ENCODE results near the gene SUPV3L1. TPM values are rescaled to one million over a fixed set of nuclear protein-coding genes. Genes with fewer than 3 reads are reported as not detected.
A peak's percentile ranks its signal among the peaks of the same experiment; 100 is the strongest.

SUPV3L1 gene
- total RNA-seq, 1 experiment from 2014 or later: 37.6 TPM

DNA sequence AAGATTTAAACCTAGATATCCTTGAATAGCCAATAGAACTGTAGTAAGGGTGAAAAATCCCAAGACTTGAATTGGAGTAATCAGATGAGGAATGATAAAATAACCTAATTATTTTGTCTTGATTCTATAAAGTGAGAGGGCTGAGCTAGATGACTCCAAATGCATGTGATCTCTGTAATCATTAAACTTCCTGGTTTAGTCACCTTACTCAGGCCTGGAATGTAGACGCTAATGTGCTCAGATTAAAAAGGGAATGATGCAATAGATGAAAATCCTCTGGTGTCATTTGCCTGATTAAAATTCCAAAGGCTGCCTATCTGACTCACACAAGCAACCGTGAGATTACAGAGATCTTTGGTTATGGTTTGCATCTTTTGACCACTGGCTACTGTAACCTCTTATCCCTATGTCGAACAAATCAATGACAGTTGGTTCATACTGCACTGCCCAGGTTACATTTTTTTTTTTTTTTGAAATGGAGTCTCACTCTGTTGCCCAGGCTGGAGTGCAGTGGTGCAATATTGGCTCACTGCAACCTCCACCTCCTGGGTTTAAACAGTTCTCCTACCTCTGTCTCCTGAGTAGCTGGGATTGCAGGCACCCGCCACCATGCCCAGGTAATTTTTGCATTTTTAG lies 37.2 kb downstream of the SUPV3L1 start:
- Histone ChIP-seq H3K4me2 (ENCODE audit: low read depth, low read length, poor library complexity, severe bottlenecking) (no peak overlapping the region), H3K27me3 (ENCODE audit: low read length) (no peaks in the 10 kb centered on the region), H3K79me2 (ENCODE audit: low read length) (no peaks in the 10 kb centered on the region), H2AFZ (ENCODE audit: low read length) (no peak overlapping the region), H3K36me3 (ENCODE audit: insufficient read depth, low read length) (no peaks in the 10 kb centered on the region), H3K4me3 (ENCODE audit: low read length) (no peak overlapping the region), H3K9me3 (ENCODE audit: low read length) (no peaks in the 10 kb centered on the region), H3K9ac (ENCODE audit: low read length) (no peak overlapping the region), H3K4me1 (ENCODE audit: low read length) (peaks cover 5% of the 10 kb centered on the region; the same call in 1 of the 2 replicates), H4K20me1 (ENCODE audit: insufficient read depth, low read depth, low read length) (no peaks in the 10 kb centered on the region), H3K27ac (ENCODE audit: low read length) (no peak overlapping the region), H3K9me2 (replicated peaks; ENCODE audit: insufficient read depth, low read length) (no peaks in the 10 kb centered on the region)
- DNase-seq: no peak

- Histone ChIP-seq H4K20me1 (ENCODE audit: insufficient read depth, low read depth, low read length) (no peaks in the 10 kb centered on the region), H3K36me3 (ENCODE audit: insufficient read depth, low read length) (no peaks in the 10 kb centered on the region), H3K4me3 (ENCODE audit: low read length) (no peak overlapping the region), H3K79me2 (ENCODE audit: low read length) (no peaks in the 10 kb centered on the region), H3K27ac (ENCODE audit: low read length) (no peak overlapping the region), H3K4me2 (ENCODE audit: low read depth, low read length, poor library complexity, severe bottlenecking) (no peak overlapping the region), H3K9ac (ENCODE audit: low read length) (no peak overlapping the region), H3K9me3 (ENCODE audit: low read length) (no peaks in the 10 kb centered on the region), H3K27me3 (ENCODE audit: low read length) (no peaks in the 10 kb centered on the region), H3K4me1 (ENCODE audit: low read length) (peaks cover 13% of the 10 kb centered on the region), H3K9me2 (replicated peaks; ENCODE audit: insufficient read depth, low read length) (no peaks in the 10 kb centered on the region), H2AFZ (ENCODE audit: low read length) (no peak overlapping the region)
- no peak for DNase-seq
These were observed 38.8 kb downstream of the SUPV3L1 start for GRCh38 chr10:69218831-69219230.

GRCh38 chr10:69220041-69220451 lies 40.0 kb downstream of the SUPV3L1 start, which contains the start of gene HKDC1:
HKDC1 (plus strand) TSS chr10:69220332; CDS start chr10:69220436, 104 bp downstream.
- Histone ChIP-seq H4K20me1 (ENCODE audit: insufficient read depth, low read depth, low read length) (no peaks in the 10 kb centered on the region), H2AFZ (ENCODE audit: low read length) (no peak within 1 kb of the TSS), H3K9me3 (ENCODE audit: low read length) (no peaks in the 10 kb centered on the region), H3K79me2 (ENCODE audit: low read length) (no peaks in the 10 kb centered on the region), H3K9me2 (replicated peaks; ENCODE audit: insufficient read depth, low read length) (no peaks in the 10 kb centered on the region), H3K27me3 (ENCODE audit: low read length) (no peaks in the 10 kb centered on the region), H3K4me3 (ENCODE audit: low read length) (no peak within 1 kb of the TSS), H3K4me1 (ENCODE audit: low read length) (peaks cover 13% of the 10 kb centered on the region), H3K27ac (ENCODE audit: low read length) (no peak within 1 kb of the TSS), H3K36me3 (ENCODE audit: insufficient read depth, low read length) (no peaks in the 10 kb centered on the region), H3K4me2 (ENCODE audit: low read depth, low read length, poor library complexity, severe bottlenecking) (no peak within 1 kb of the TSS), H3K9ac (ENCODE audit: low read length) (no peak within 1 kb of the TSS)
- DNase-seq: no peak

- H3K4me2 ChIP-seq (ENCODE audit: low read depth, low read length, poor library complexity, severe bottlenecking): no peak overlapping the region
- no peaks in the 10 kb centered on the region for H3K9me2 ChIP-seq (replicated peaks; ENCODE audit: insufficient read depth, low read length)
- peaks cover 11% of the 10 kb centered on the region for H3K4me1 ChIP-seq (ENCODE audit: low read length)
- no peaks in the 10 kb centered on the region for H3K27me3 ChIP-seq (ENCODE audit: low read length)
- H3K79me2 ChIP-seq (ENCODE audit: low read length): no peaks in the 10 kb centered on the region
- no peaks in the 10 kb centered on the region for H3K9me3 ChIP-seq (ENCODE audit: low read length)
- no peak overlapping the region for H3K27ac ChIP-seq (ENCODE audit: low read length)
- no peak overlapping the region for H2AFZ ChIP-seq (ENCODE audit: low read length)
- no peak overlapping the region for H3K9ac ChIP-seq (ENCODE audit: low read length)
- no peaks in the 10 kb centered on the region for H4K20me1 ChIP-seq (ENCODE audit: insufficient read depth, low read depth, low read length)
- no peaks in the 10 kb centered on the region for H3K36me3 ChIP-seq (ENCODE audit: insufficient read depth, low read length)
- H3K4me3 ChIP-seq (ENCODE audit: low read length): no peak overlapping the region
- DNase-seq: no peak
These were observed 40.5 kb downstream of the SUPV3L1 start for GRCh38 chr10:69220507-69220906.

GRCh38 chr10:69222157-69223027 lies 42.4 kb downstream of the SUPV3L1 start:
- Histone ChIP-seq H3K9me2 (replicated peaks; ENCODE audit: insufficient read depth, low read length) (no peaks in the 10 kb centered on the region), H3K79me2 (ENCODE audit: low read length) (no peaks in the 10 kb centered on the region), H2AFZ (ENCODE audit: low read length) (peak overlapping the region; percentile 45; the same call in 1 of the 2 replicates), H3K27me3 (ENCODE audit: low read length) (no peaks in the 10 kb centered on the region), H3K36me3 (ENCODE audit: insufficient read depth, low read length) (no peaks in the 10 kb centered on the region), H3K9ac (ENCODE audit: low read length) (no peak overlapping the region), H3K27ac (ENCODE audit: low read length) (no peak overlapping the region), H4K20me1 (ENCODE audit: insufficient read depth, low read depth, low read length) (no peaks in the 10 kb centered on the region), H3K4me3 (ENCODE audit: low read length) (no peak overlapping the region), H3K4me2 (ENCODE audit: low read depth, low read length, poor library complexity, severe bottlenecking) (peak overlapping the region; percentile 25), H3K4me1 (ENCODE audit: low read length) (peaks cover 8% of the 10 kb centered on the region), H3K9me3 (ENCODE audit: low read length) (no peaks in the 10 kb centered on the region)
- peak; percentile 84 for DNase-seq

DNA sequence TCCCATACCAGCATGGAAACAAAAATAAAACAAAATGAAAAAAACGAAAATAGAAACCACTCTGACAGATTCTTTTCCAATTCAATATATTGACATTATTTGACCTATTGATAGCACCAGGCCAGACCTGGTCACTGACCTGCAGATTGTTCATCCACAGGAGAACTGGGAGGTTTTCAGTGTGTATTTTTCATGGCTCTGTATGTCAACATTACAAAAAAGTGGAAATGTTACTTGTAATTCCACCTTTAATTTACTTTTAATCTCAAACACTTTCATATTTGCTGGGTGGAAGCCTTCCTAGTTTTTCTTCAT lies 43.0 kb downstream of the SUPV3L1 start:
- Histone ChIP-seq H3K9ac (ENCODE audit: low read length) (no peak overlapping the region), H3K27me3 (ENCODE audit: low read length) (no peaks in the 10 kb centered on the region), H3K27ac (ENCODE audit: low read length) (no peak overlapping the region), H4K20me1 (ENCODE audit: insufficient read depth, low read depth, low read length) (no peaks in the 10 kb centered on the region), H3K4me3 (ENCODE audit: low read length) (no peak overlapping the region), H3K9me3 (ENCODE audit: low read length) (no peaks in the 10 kb centered on the region), H2AFZ (ENCODE audit: low read length) (peak overlapping the region; percentile 45; the same call in 1 of the 2 replicates), H3K4me2 (ENCODE audit: low read depth, low read length, poor library complexity, severe bottlenecking) (peak overlapping the region; percentile 25), H3K79me2 (ENCODE audit: low read length) (no peaks in the 10 kb centered on the region), H3K36me3 (ENCODE audit: insufficient read depth, low read length) (no peaks in the 10 kb centered on the region), H3K4me1 (ENCODE audit: low read length) (peaks cover 8% of the 10 kb centered on the region), H3K9me2 (replicated peaks; ENCODE audit: insufficient read depth, low read length) (no peaks in the 10 kb centered on the region)
- no peak for DNase-seq

DNA sequence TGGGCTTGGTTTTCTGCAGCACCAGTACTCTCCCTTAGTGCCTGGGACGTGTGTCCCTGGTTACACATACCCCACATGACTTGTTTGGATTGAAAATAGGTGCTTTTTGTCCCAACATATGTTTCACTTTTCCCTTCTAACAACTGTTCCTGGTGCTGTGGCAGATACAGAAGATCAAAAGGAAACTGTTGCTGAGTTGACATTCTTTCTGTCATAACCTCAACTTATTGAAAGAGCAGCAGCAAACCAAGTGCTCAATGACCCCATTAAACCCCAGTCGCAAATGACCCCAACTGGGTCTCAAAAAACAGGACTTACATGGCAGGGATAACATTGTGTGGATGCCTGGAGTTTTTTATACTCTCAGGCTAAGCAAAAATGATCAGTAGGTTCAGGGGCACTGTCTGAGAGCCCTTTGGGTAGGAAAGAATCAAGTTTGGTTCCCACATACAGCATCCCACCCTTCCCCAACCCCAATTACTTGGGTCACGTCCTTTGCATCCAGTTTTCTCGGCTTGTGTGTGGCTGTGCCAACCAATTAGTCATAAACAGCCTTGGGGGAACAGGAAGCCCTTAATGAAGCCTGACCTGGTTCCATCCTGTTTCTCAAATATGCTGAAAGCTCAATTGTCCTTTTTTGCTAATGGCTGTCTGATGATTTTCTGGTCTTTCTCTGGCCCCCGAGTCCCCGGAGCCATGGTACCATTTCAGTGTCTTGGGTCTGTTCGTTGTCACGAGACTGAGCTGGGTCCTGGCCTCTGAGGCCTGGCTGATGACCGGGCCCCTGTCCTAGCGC lies 45.0 kb downstream of the SUPV3L1 start:
- Histone ChIP-seq H3K36me3 (ENCODE audit: insufficient read depth, low read length) (no peaks in the 10 kb centered on the region), H3K27ac (ENCODE audit: low read length) (no peak overlapping the region), H3K9me3 (ENCODE audit: low read length) (no peaks in the 10 kb centered on the region), H3K27me3 (ENCODE audit: low read length) (no peaks in the 10 kb centered on the region), H3K4me3 (ENCODE audit: low read length) (no peak overlapping the region), H3K4me1 (ENCODE audit: low read length) (peaks cover 19% of the 10 kb centered on the region), H2AFZ (ENCODE audit: low read length) (no peak overlapping the region), H3K79me2 (ENCODE audit: low read length) (no peaks in the 10 kb centered on the region), H3K9ac (ENCODE audit: low read length) (no peak overlapping the region), H3K4me2 (ENCODE audit: low read depth, low read length, poor library complexity, severe bottlenecking) (no peak overlapping the region), H3K9me2 (replicated peaks; ENCODE audit: insufficient read depth, low read length) (no peaks in the 10 kb centered on the region), H4K20me1 (ENCODE audit: insufficient read depth, low read depth, low read length) (no peaks in the 10 kb centered on the region)
- no peak for DNase-seq

DNA sequence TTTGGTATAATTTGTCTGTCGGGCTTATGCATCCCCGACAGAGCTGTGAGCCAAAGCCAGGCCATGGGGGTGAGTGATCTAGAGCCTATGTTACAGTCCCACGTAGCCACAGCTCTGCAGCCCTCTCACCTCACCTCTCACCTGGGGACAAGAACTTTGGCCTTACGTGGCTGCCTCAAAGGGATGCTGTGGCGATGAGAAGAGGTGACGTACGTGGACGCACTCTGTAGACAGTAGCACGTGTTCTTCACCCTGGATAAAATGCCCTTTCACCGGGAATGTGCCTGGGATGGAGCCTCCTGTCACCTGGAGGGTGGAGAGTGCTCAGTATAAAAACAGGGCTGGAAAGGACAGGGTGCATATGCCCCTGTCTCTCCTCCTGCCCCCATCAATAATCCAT lies 45.6 kb downstream of the SUPV3L1 start:
- no peaks in the 10 kb centered on the region for H3K27me3 ChIP-seq (ENCODE audit: low read length)
- no peaks in the 10 kb centered on the region for H3K9me2 ChIP-seq (replicated peaks; ENCODE audit: insufficient read depth, low read length)
- no peaks in the 10 kb centered on the region for H3K36me3 ChIP-seq (ENCODE audit: insufficient read depth, low read length)
- no peak overlapping the region for H3K4me3 ChIP-seq (ENCODE audit: low read length)
- no peaks in the 10 kb centered on the region for H3K79me2 ChIP-seq (ENCODE audit: low read length)
- H4K20me1 ChIP-seq (ENCODE audit: insufficient read depth, low read depth, low read length): no peaks in the 10 kb centered on the region
- H3K4me1 ChIP-seq (ENCODE audit: low read length): peaks cover 19% of the 10 kb centered on the region
- H3K27ac ChIP-seq (ENCODE audit: low read length): no peak overlapping the region
- no peak for DNase-seq
- no peak overlapping the region for H3K9ac ChIP-seq (ENCODE audit: low read length)
- no peak overlapping the region for H2AFZ ChIP-seq (ENCODE audit: low read length)
- no peak overlapping the region for H3K4me2 ChIP-seq (ENCODE audit: low read depth, low read length, poor library complexity, severe bottlenecking)
- no peaks in the 10 kb centered on the region for H3K9me3 ChIP-seq (ENCODE audit: low read length)
